H54 (cell line): ENCODE results near the gene PAPSS2.

Experiments used
- DNase-seq: peaks from one replicate; pipeline ENCODE4 v3.0.0; 2011; ENCODE audit warnings: low spot score, mixed read lengths; ENCODE audit not compliant: insufficient read length
- FAIRE-seq: peaks from 3 replicates; lab custom pipeline; 2011; peaks lifted over from hg19 to GRCh38; lab: Jason Lieb, UNC
- POLR2A ChIP-seq: IDR thresholded peaks from 2 replicates; pipeline ENCODE4 v1.6.1; 2011; ENCODE audit warnings: low read depth, mild to moderate bottlenecking, low read length

PAPSS2 gene

DNA sequence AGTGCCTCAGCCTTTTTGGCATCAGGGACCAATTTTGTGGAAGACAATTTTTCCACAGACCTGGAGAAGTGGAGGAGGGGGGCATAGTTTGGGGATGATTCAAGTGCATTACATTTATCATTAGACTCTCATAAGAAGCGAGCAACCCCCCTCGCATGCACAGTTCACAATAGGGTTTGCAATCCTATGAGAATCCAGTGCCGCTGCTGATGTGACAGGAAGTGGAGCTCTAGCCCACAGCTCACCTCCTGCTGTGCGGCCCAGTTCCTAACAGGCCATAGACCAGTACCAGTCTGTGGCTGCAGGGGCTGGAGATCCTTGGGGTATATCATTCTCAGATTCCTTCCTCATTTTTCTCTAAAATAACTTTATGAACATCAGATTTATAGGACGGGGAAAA is 107.6 kb downstream of the PAPSS2 start:
- DNase-seq (no peak), FAIRE-seq (peak; percentile 100)
- no peak for TF ChIP-seq POLR2A

DNA sequence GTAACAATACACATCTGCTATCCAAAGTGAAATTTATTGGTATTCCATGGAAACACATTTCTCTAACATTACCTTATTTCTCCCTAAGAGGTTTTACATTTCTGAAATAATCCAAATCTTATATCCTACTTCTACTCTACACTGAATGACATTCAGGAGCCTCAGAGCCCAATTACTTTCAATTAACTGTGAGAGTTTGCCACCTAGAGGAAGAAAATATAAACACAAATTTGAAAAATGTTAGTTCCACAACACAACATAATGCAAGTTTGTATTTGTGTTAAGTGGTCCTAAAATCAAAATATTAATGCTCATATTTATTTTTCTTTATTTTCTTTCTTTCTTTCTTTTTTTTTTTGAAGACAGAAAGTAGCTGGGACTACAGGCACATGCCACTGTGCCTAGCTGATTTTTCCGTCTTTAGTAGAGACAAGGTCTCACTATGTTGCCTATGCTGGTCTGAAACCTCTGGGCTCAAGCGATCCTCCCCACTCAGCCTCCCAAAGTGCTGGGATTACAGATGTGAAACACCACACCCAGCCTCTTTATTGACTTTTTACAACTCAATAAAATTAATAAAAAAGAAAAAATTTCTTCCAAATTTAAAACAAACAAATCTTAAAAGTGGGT is 112.3 kb downstream of the PAPSS2 start:
- TF ChIP-seq POLR2A, result no peak
- FAIRE-seq (peak; percentile 81), DNase-seq (no peak)

DNA sequence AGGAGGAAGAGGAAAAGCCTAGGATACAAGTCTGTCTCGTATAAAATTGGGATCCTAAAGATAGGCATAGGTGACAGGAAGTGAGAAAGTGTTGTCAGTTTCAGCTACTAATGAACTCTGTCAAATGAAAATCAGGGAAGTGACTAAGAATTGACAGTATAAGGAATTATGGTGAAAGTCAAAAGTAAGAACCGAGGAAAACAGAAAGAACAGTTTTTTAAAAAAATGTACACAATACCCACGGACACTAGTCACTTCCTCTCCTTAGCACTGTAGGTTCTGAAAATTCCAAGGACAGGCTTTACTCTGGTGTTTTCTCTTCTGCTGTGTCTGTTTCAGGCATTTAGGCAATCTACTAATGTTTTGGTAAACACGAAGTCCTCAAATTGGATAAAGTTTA is 116.1 kb downstream of the PAPSS2 start:
- FAIRE-seq (peak; percentile 91), DNase-seq (no peak)
- TF ChIP-seq POLR2A, result no peak

DNA sequence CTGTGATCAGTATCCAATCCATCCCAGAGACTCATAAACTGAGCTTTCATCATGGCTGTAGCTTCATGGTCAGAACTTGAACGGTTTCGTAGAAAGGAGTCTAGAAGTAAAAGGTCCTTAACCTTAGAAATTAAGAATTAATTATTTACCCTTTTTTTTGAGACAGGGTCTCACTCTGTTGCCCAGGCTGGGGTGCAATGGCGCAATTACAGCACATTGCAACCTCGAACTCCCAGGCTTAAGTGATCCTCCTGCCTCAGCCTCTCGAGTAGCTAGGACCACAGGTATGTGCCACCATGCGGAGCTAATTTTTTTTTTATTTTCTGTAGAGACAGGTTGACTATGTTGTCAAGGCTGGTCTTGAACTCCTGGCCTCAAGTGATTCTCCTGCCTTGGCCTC is 116.7 kb downstream of the PAPSS2 start:
- FAIRE-seq (no peak), DNase-seq (no peak)
- no peak for TF ChIP-seq POLR2A

DNA sequence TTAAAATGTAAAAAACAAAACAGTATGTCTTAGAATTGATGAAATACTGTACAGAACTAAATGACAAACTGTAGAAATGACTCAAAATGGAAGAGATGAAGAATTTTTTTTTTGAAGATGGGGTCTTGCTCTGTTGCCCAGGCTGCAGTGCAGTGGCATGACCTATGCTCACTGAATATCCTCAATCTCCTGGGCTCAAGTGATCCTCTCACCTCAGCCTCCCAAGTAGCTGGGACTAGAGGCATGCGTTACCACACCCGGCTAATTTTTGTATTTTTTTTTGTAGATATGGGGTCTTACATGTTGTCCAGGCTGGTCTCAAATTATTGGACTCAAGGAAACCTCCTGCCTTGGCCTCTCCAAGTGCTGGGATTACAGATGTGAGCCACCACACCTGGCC is 121.9 kb downstream of the PAPSS2 start:
- TF ChIP-seq POLR2A, result no peak
- DNase-seq (no peak), FAIRE-seq (peak; percentile 36)

DNA sequence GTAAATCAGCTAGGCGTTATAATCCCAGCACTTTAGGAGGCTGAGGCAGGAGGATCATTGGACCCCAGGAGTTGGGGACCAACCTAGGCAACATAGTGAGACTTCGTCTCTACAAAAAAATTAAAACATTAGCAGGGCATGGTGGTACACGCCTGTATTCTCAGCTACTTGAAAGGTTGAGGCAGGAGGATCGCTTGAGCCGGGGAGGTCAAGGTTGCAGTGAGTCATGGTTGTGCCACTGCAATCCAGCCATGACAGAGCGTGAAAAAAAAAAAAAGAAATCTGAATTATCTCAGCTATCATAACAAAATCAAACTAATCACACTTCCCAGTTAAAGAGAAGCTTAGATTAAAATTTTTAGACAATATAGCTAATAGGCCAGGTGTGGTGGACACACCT is 123.0 kb downstream of the PAPSS2 start:
- no peak for FAIRE-seq
- DNase-seq, result no peak
- TF ChIP-seq POLR2A, result no peak

DNA sequence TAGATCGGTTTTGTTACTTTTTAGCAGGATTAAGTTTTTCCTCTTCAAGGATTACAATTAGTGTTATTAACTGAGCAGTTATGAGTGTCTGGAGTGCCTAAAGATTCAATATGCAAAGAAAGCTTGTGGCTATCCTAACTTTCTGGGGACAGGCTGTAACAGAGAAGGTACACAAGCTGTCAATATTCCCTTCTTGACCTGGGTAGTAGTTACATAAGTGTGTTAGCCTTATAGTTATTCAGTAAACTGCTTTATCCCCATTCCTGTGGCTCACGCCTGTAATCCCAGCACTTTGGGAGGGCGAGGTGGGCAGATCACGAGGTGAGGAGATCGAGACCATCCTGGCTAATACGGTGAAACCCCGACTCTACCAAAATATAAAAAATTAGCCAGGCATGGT is 126.7 kb downstream of the PAPSS2 start:
- FAIRE-seq (no peak), DNase-seq (no peak)
- TF ChIP-seq POLR2A, result no peak

DNA sequence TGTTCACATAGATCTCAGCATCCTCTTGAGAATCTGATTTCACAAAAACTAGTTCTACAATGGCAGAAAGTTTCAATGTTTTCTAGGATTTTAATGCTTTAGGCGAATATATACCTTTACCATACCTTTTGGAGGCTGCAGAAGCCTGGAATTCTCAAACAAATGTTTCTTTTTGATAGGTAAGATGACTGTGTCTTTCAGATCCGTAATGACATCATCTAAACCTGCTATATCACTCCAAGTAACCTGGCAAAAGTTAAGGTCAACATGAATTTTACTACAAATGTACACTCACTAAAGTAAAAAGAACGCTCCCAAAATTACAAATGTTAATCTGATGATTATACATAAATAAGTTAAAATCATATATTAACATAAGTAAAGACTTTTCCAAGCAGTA is 130.5 kb downstream of the PAPSS2 start:
- no peak for DNase-seq
- FAIRE-seq, result peak; percentile 82
- no peak for TF ChIP-seq POLR2A

DNA sequence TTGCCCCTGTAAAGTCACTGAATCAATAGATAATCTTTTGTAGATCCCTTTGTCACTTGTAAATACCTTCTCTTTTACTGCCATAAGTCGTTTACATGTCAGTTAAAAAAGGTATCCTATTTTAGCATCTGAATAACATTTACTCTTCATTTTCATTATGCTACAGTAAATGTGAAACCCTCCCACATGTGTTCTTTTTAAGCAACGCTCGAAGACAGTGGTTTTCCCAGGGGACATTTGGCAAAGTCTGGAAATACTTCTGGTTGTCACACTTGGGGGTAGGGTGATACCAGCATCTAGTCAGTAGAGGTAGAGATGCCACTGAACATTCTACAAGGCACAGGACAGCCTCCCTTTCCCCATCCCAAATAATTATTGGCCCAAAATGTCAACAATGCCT is 134.6 kb downstream of the PAPSS2 start:
- FAIRE-seq, result peak; percentile 71
- DNase-seq, result no peak

More for the DNA sequence above, 134.6 kb downstream of the PAPSS2 start:
- no peak for TF ChIP-seq POLR2A
